HCT116 (cell line): ENCODE results near the gene ZNF48. TPM values are rescaled to one million over a fixed set of nuclear protein-coding genes. Genes with fewer than 3 reads are reported as not detected.

Source experiments
- ATAC-seq: fragments of 200-7000 bp; cut with Tn5 transposase; 2 replicates; pipeline ENCODE4 v1.9.1; 2020; ENCODE audit warnings: mild to moderate bottlenecking, moderate library complexity
- BruUV-seq: library from RNA; stranded (reverse); fragments of 400-500 nt; replicated peaks from 2 replicates; lab custom pipeline; 2021; lab: Mats Ljungman, UMichigan
- CTCF ChIA-PET: fragments of 300-600 bp; sonication (Branson Sonifier 250); formaldehyde crosslinking; loops from one replicate; lab custom pipeline; 2021; ENCODE audit warnings: antibody characterized with exemption; lab: Charles Lee
- POLR2A ChIA-PET: fragments of 300-600, 350-600 bp; sonication (Branson Sonifier 250); formaldehyde crosslinking; loops from one replicate; lab custom pipeline; 2021; ENCODE audit warnings: antibody characterized with exemption; lab: Charles Lee
- RAD21 ChIA-PET, 2 experiments: fragments of 300-600 bp; sonication (Branson Sonifier 250); formaldehyde crosslinking; loops; one replicate each; lab custom pipeline; 2023; ENCODE audit warnings: low total read pairs in 2 of 2; ENCODE audit not compliant: uncharacterized antibody in 2 of 2, unreplicated experiment in 2 of 2, low non-redundant PET in 1 of 2; lab: Charles Lee
- DNase-seq: peaks from one replicate; pipeline ENCODE4 v3.0.0-alpha.2; 2010; ENCODE audit warnings: low read depth, low spot score
- H2AFZ ChIP-seq: fragments of 200-600 bp; shearing (Covaris generic), sonication (generic); 2 replicates; pipeline ENCODE4 v1.6.1; 2017; ENCODE audit warnings: low read depth, mixed run types, mixed read lengths, antibody characterized with exemption, low read length; ENCODE audit not compliant: poor library complexity, severe bottlenecking
- H3K27ac ChIP-seq: 2 replicates; pipeline ENCODE4 v1.5.1; 2012; ENCODE audit warnings: low read depth, low read length
- H3K27me3 ChIP-seq: fragments of 200-600 bp; sonication (generic); 2 replicates; pipeline ENCODE4 v1.6.1; 2016; ENCODE audit warnings: mixed run types, low read length, mixed read lengths; ENCODE audit not compliant: insufficient read depth
- H3K36me3 ChIP-seq, 2 experiments: fragments of 200-500 bp in 1 of 2; fragments of 200-600 bp in 1 of 2; sonication (Bioruptor generic) in 1 of 2; sonication (generic) in 1 of 2; 2 replicates each; pipeline versions ENCODE4 v1.5.1 to v1.6.1; 2014 to 2016; ENCODE audit warnings: low read length in 2 of 2, inconsistent platforms in 1 of 2, mixed read lengths in 1 of 2, mixed run types in 1 of 2; ENCODE audit not compliant: insufficient read depth in 2 of 2, control insufficient read depth in 1 of 2
- H3K4me1 ChIP-seq, 2 experiments: fragments of 200-600 bp in 1 of 2; sonication (generic) in 1 of 2; 2 replicates each; pipeline versions ENCODE4 v1.5.1 to v1.6.1; 2012 to 2017; ENCODE audit warnings: low read length in 2 of 2, inconsistent platforms in 1 of 2, mild to moderate bottlenecking in 1 of 2, mixed read lengths in 1 of 2, mixed run types in 1 of 2, moderate library complexity in 1 of 2; ENCODE audit not compliant: insufficient read depth in 2 of 2, control insufficient read depth in 1 of 2
- H3K4me2 ChIP-seq: fragments of 200-600 bp; sonication (generic); 2 replicates; pipeline ENCODE4 v1.6.1; 2017; ENCODE audit warnings: mixed run types, low read length, mixed read lengths
- H3K4me3 ChIP-seq, 2 experiments: fragments of 200-600 bp in 1 of 2; sonication (generic) in 1 of 2; replicated peaks in 1 of 2; 2 replicates each; pipeline ENCODE4 v1.5.1; 2011 to 2016; ENCODE audit warnings: low read length in 2 of 2, control low read depth in 1 of 2, low read depth in 1 of 2, mild to moderate bottlenecking in 1 of 2, mixed read lengths in 1 of 2, mixed run types in 1 of 2
- H3K79me2 ChIP-seq: fragments of 200-600 bp; sonication (generic); 2 replicates; pipeline ENCODE4 v1.6.1; 2017; ENCODE audit warnings: mild to moderate bottlenecking, mixed run types, low read length, moderate library complexity, mixed read lengths; ENCODE audit not compliant: insufficient read depth
- H3K9ac ChIP-seq: fragments of 200-600 bp; sonication (generic); 2 replicates; pipeline ENCODE4 v1.6.1; 2016; ENCODE audit warnings: low read length, mixed read lengths
- H3K9me2 ChIP-seq: fragments of 200-600 bp; sonication (generic), shearing (Covaris generic); 2 replicates; pipeline ENCODE4 v1.6.1; 2017; ENCODE audit warnings: mixed run types, mild to moderate bottlenecking, moderate library complexity; ENCODE audit not compliant: insufficient read depth
- H3K9me3 ChIP-seq, 2 experiments: fragments of 200-500 bp in 1 of 2; fragments of 200-600 bp in 1 of 2; sonication (Bioruptor generic) in 1 of 2; sonication (generic) in 1 of 2; 2 replicates each; pipeline ENCODE4 v1.6.1; 2014 to 2017; ENCODE audit warnings: low read length in 2 of 2, mixed read lengths in 2 of 2, inconsistent platforms in 1 of 2, low read depth in 1 of 2, mild to moderate bottlenecking in 1 of 2, mixed run types in 1 of 2, moderate library complexity in 1 of 2; ENCODE audit not compliant: control insufficient read depth in 1 of 2, insufficient read depth in 1 of 2
- H4K20me1 ChIP-seq: fragments of 200-600 bp; sonication (generic), shearing (Covaris generic); 2 replicates; pipeline ENCODE4 v1.6.1; 2017; ENCODE audit warnings: mixed run types, mild to moderate bottlenecking, moderate library complexity; ENCODE audit not compliant: insufficient read depth
- ATF3 ChIP-seq: IDR thresholded peaks from 2 replicates; pipeline ENCODE4 v1.6.1; 2012
- CBX3 ChIP-seq: IDR thresholded peaks from 2 replicates; pipeline ENCODE4 v1.6.1; 2012; ENCODE audit warnings: low read depth
- CEBPB ChIP-seq: IDR thresholded peaks from 2 replicates; pipeline ENCODE4 v1.6.1; 2012; ENCODE audit warnings: low read depth
- EGR1 ChIP-seq: IDR thresholded peaks from 2 replicates; pipeline ENCODE4 v1.6.1; 2012; ENCODE audit warnings: low read depth
- EZH2 ChIP-seq: fragments of 200-600 bp; sonication (generic); IDR thresholded peaks from 2 replicates; pipeline ENCODE4 v1.6.1; 2017; ENCODE audit warnings: antibody characterized with exemption, mixed run types
- FOSL1 ChIP-seq: IDR thresholded peaks from 2 replicates; pipeline ENCODE4 v1.6.1; 2012; ENCODE audit warnings: low read depth
- JUND ChIP-seq: IDR thresholded peaks from 2 replicates; pipeline ENCODE4 v1.6.1; 2012
- MAX ChIP-seq: IDR thresholded peaks from 2 replicates; pipeline ENCODE4 v1.6.1; 2012
- POLR2A ChIP-seq: IDR thresholded peaks from 2 replicates; pipeline ENCODE4 v1.7.0; 2011; ENCODE audit warnings: borderline replicate concordance; ENCODE audit not compliant: insufficient read depth, insufficient read length; ENCODE audit errors: extremely low read depth
- RAD21 ChIP-seq: IDR thresholded peaks from 2 replicates; pipeline ENCODE4 v1.6.1; 2012; ENCODE audit warnings: low read depth, mild to moderate bottlenecking
- SIN3A ChIP-seq: IDR thresholded peaks from 2 replicates; pipeline ENCODE4 v1.6.1; 2012; ENCODE audit warnings: low read depth
- SP1 ChIP-seq: IDR thresholded peaks from 2 replicates; pipeline ENCODE4 v1.6.1; 2012; ENCODE audit warnings: low read depth
- SRF ChIP-seq: IDR thresholded peaks from 2 replicates; pipeline ENCODE4 v1.6.1; 2012; ENCODE audit warnings: low read depth
- TCF7L2 ChIP-seq: IDR thresholded peaks from 2 replicates; pipeline ENCODE4 v1.7.0; 2011; ENCODE audit warnings: borderline replicate concordance, inconsistent platforms; ENCODE audit not compliant: insufficient read depth, insufficient read length; ENCODE audit errors: extremely low read depth
- YY1 ChIP-seq: IDR thresholded peaks from 2 replicates; pipeline ENCODE4 v1.6.1; 2011; ENCODE audit warnings: low read length, low read depth, moderate library complexity, mild to moderate bottlenecking; ENCODE audit not compliant: insufficient replicate concordance; ENCODE audit errors: extremely low read depth
- ZFX ChIP-seq: fragments of 450-650 bp; IDR thresholded peaks from 2 replicates; pipeline ENCODE4 v1.6.1; 2017
- ZNF274 ChIP-seq: fragments of 200-500 bp; sonication (Bioruptor generic); IDR thresholded peaks from 2 replicates; pipeline ENCODE4 v1.6.1; 2014; ENCODE audit warnings: mild to moderate bottlenecking, low read depth, low read length, inconsistent platforms
- intact Hi-C: fragments of 100-400 bp; cut with micrococcal nuclease; formaldehyde crosslinking; loops from 2 replicates; pipeline ENCODE4 v1.10.0; 2022
- total RNA-seq: library from RNA; stranded (reverse); gene quantifications from one replicate; pipeline ENCODE4 v1.2.1, GENCODE V29; 2021; ENCODE audit not compliant: unreplicated experiment

The ZNF48 gene
- total RNA-seq, 1 experiment from 2014 or later: 17.9 TPM

- TF ChIP-seq FOSL1 (no peak), JUND (no peak), RAD21 (no peak), ZNF274 (no peak), POLR2A (no peak), MAX (no peak)
- TF ChIP-seq, all 23 proteins: peak for 0
- H3K9me2 ChIP-seq: no peaks in the 10 kb centered on the region
- no peak overlapping the region; the same call in 1 of the 2 replicates for H3K27ac ChIP-seq
- no TSS peak for BruUV-seq
- intact Hi-C loops: no loop called here
- peaks cover 25% of the 10 kb centered on the region for H3K79me2 ChIP-seq
- H3K9ac ChIP-seq: no peak overlapping the region
- CTCF ChIA-PET: no interaction called here
- no peak overlapping the region for H2AFZ ChIP-seq
- no peak for ATAC-seq
- H3K36me3 ChIP-seq: peaks cover 2 to 18% of the 10 kb centered on the region in 2 experiments; a peak in 3 of 4 replicates
- DNase-seq: no peak
- H3K4me3 ChIP-seq: no peak overlapping the region
- H3K4me2 ChIP-seq: no peak overlapping the region
- H3K27me3 ChIP-seq: no peaks in the 10 kb centered on the region
- no peaks in the 10 kb centered on the region for H4K20me1 ChIP-seq
- no peaks in the 10 kb centered on the region for H3K9me3 ChIP-seq
- RAD21 ChIA-PET: no interaction called here
- POLR2A ChIA-PET: interaction anchor here (1.1 kb wide), 1 partner anchor 9 kb away, joined by 3 read pairs; the partner anchor contains the start of gene ZNF771
- peaks cover 37 to 63% of the 10 kb centered on the region in 2 experiments for H3K4me1 ChIP-seq
Measured at GRCh38 chr16:30397776-30398660, 2.8 kb downstream of the ZNF48 start.

GRCh38 chr16:30398661-30399434, 3.6 kb downstream of the ZNF48 start:
- no peak for ATAC-seq
- RAD21 ChIA-PET: no interaction called here
- Histone ChIP-seq H3K4me2 (no peak overlapping the region), H3K36me3 (peaks cover 2 to 18% of the 10 kb centered on the region in 2 experiments; a peak in 3 of 4 replicates), H3K27me3 (no peaks in the 10 kb centered on the region), H3K9me2 (no peaks in the 10 kb centered on the region), H3K4me1 (peaks cover 34 to 58% of the 10 kb centered on the region in 2 experiments), H3K4me3 (no peak overlapping the region), H3K9me3 (no peaks in the 10 kb centered on the region), H4K20me1 (no peaks in the 10 kb centered on the region), H3K27ac (peak overlapping the region; percentile 72), H3K9ac (no peak overlapping the region), H2AFZ (no peak overlapping the region), H3K79me2 (peaks cover 25% of the 10 kb centered on the region)
- DNase-seq: no peak
- intact Hi-C loops: no loop called here
- TF ChIP-seq EZH2 (no peak), JUND (no peak), RAD21 (no peak), CBX3 (no peak), CEBPB (no peak), TCF7L2 (no peak), ZFX (no peak), SIN3A (no peak), ATF3 (no peak), FOSL1 (no peak), SP1 (no peak), MAX (no peak), ZNF274 (no peak), YY1 (no peak), EGR1 (no peak), SRF (no peak)
- POLR2A ChIA-PET: interaction anchor here (2.0 kb wide), 1 partner anchor 28 kb away, joined by 7 read pairs; the partner anchor contains the start of gene TBC1D10B
- CTCF ChIA-PET: no interaction called here
- BruUV-seq: no TSS peak
